Endothelial cell of umbilical vein (primary cell): ENCODE data around the gene LENG8. TPM values are rescaled to one million over a fixed set of nuclear protein-coding genes. Genes with fewer than 3 reads are reported as not detected.

ENCODE experiments used
- BruUV-seq: library from RNA; stranded (reverse); fragments of 400-500 nt; replicated peaks from 2 replicates; lab custom pipeline; 2021; lab: Mats Ljungman, UMichigan
- CTCF ChIA-PET: fragments of 300-600, 350-600 bp; sonication (Branson Sonifier 250); formaldehyde crosslinking; loops from one replicate; lab custom pipeline; 2021; ENCODE audit warnings: antibody characterized with exemption, inconsistent platforms; lab: Charles Lee
- POLR2A ChIA-PET: fragments of 300-600, 350-600 bp; sonication (Branson Sonifier 250); formaldehyde crosslinking; loops from one replicate; lab custom pipeline; 2021; ENCODE audit warnings: antibody characterized with exemption, inconsistent platforms; lab: Charles Lee
- DNase-seq: peaks from one replicate; pipeline ENCODE4 v3.0.0-alpha.2; 2011; ENCODE audit warnings: low read depth, low spot score
- FAIRE-seq: peaks from 2 replicates; lab custom pipeline; 2011; peaks lifted over from hg19 to GRCh38; lab: Jason Lieb, UNC
- H2AFZ ChIP-seq: 2 replicates; pipeline ENCODE4 v1.6.0; 2012; ENCODE audit warnings: low read depth, low read length, control low read depth, inconsistent platforms
- H3K27ac ChIP-seq: 2 replicates; pipeline ENCODE4 v1.5.1; 2011; ENCODE audit warnings: low read depth, mild to moderate bottlenecking, control low read depth, low read length, moderate library complexity; ENCODE audit not compliant: insufficient read depth
- H3K27me3 ChIP-seq, 2 experiments: 2 replicates each; pipeline versions ENCODE4 v1.6.0 to v1.6.1; 2011; ENCODE audit warnings: low read length in 2 of 2, mixed read lengths in 1 of 2; ENCODE audit not compliant: control insufficient read depth in 2 of 2, insufficient read depth in 2 of 2
- H3K36me3 ChIP-seq, 2 experiments: 2 replicates in 1 of 2; 3 replicates in 1 of 2; pipeline ENCODE4 v1.5.1; 2011; ENCODE audit warnings: low read length in 2 of 2, mild to moderate bottlenecking in 1 of 2, moderate library complexity in 1 of 2; ENCODE audit not compliant: control insufficient read depth in 2 of 2, insufficient read depth in 2 of 2; ENCODE audit errors: extremely low read depth in 1 of 2
- H3K4me1 ChIP-seq: 3 replicates; pipeline ENCODE4 v1.5.1; 2011; ENCODE audit warnings: mild to moderate bottlenecking, low read length; ENCODE audit not compliant: control insufficient read depth, insufficient read depth; ENCODE audit errors: extremely low read depth
- H3K4me2 ChIP-seq: 2 replicates; pipeline ENCODE4 v1.6.1; 2011; ENCODE audit warnings: low read length, control low read depth, mixed read lengths; ENCODE audit not compliant: insufficient read depth
- H3K4me3 ChIP-seq, 3 experiments: fragments of 200-600 bp in 1 of 3; sonication (generic), shearing (Covaris generic) in 1 of 3; replicated peaks in 1 of 3; 2 replicates each; pipeline ENCODE4 v1.5.1; 2011 to 2016; ENCODE audit warnings: control low read depth in 3 of 3, low read length in 3 of 3, mild to moderate bottlenecking in 2 of 3, inconsistent platforms in 1 of 3, low read depth in 1 of 3, moderate library complexity in 1 of 3; ENCODE audit not compliant: insufficient read depth in 1 of 3
- H3K79me2 ChIP-seq: 2 replicates; pipeline ENCODE4 v1.6.0; 2012; ENCODE audit warnings: low read length, inconsistent platforms; ENCODE audit not compliant: control insufficient read depth, insufficient read depth
- H3K9ac ChIP-seq: replicated peaks from 2 replicates; pipeline ENCODE3; 2011; ENCODE audit warnings: low read length, control low read depth; ENCODE audit not compliant: insufficient read depth; ENCODE audit errors: extremely low read depth
- H3K9me1 ChIP-seq: replicated peaks from 3 replicates; pipeline ENCODE4 v1.6.0; 2011; ENCODE audit warnings: mild to moderate bottlenecking, low read length; ENCODE audit not compliant: control insufficient read depth, insufficient read depth; ENCODE audit errors: extremely low read depth
- H3K9me3 ChIP-seq: replicated peaks from 2 replicates; pipeline ENCODE4 v1.5.1; 2012; ENCODE audit warnings: low read length, inconsistent platforms; ENCODE audit not compliant: control insufficient read depth, insufficient read depth
- H4K20me1 ChIP-seq: replicated peaks from 2 replicates; pipeline ENCODE3; 2011; ENCODE audit warnings: mild to moderate bottlenecking, low read length; ENCODE audit not compliant: control insufficient read depth, insufficient read depth; ENCODE audit errors: extremely low read depth
- EZH2 ChIP-seq: IDR thresholded peaks from 2 replicates; pipeline ENCODE4 v1.6.1; 2012; ENCODE audit warnings: borderline replicate concordance, low read depth, mild to moderate bottlenecking, moderate library complexity, low read length, inconsistent platforms; ENCODE audit not compliant: severe bottlenecking
- FOS ChIP-seq: IDR thresholded peaks from 2 replicates; pipeline ENCODE4 v1.6.1; 2011; ENCODE audit warnings: mild to moderate bottlenecking, low read length, moderate library complexity, borderline replicate concordance; ENCODE audit not compliant: insufficient read depth
- GATA2 ChIP-seq: IDR thresholded peaks from 2 replicates; pipeline ENCODE4 v1.7.0; 2011; ENCODE audit warnings: low read depth, mild to moderate bottlenecking, moderate library complexity, mixed read lengths, low read length; ENCODE audit not compliant: insufficient read length, insufficient read depth
- JUN ChIP-seq: IDR thresholded peaks from 2 replicates; pipeline ENCODE4 v1.6.1; 2011; ENCODE audit warnings: borderline replicate concordance, low read depth; ENCODE audit not compliant: insufficient read length, insufficient read depth
- MYC ChIP-seq: IDR thresholded peaks from one replicate; pipeline ENCODE4 v1.6.1; 2011; ENCODE audit warnings: mild to moderate bottlenecking, low read depth, low read length
- POLR2A ChIP-seq: IDR thresholded peaks from 2 replicates; pipeline ENCODE4 v1.6.1; 2012; ENCODE audit warnings: low read depth, mild to moderate bottlenecking, control low read depth, low read length
- POLR2AphosphoS5 ChIP-seq: IDR thresholded peaks from 2 replicates; pipeline ENCODE4 v1.6.1; 2012; ENCODE audit warnings: low read depth, mild to moderate bottlenecking, control low read depth, low read length, moderate library complexity; ENCODE audit not compliant: insufficient read depth
- dilution Hi-C: fragments of 300-500 bp; cut with MboI; formaldehyde crosslinking; loops from one replicate; pipeline ENCODE4 v1.15.0; 2019; ENCODE audit warnings: low sequenced_read_pairs; ENCODE audit not compliant: extremely low pct_ligation_motif_present
- intact Hi-C: fragments of 100-400 bp; cut with micrococcal nuclease; formaldehyde crosslinking; loops from one replicate; pipeline ENCODE4 v1.10.0; 2022
- polyA plus RNA-seq, 4 experiments: library from polyadenylated mRNA; depleted of rRNA in 3 of 4; stranded (reverse) in 3 of 4; unstranded in 1 of 4; fragments of >200 nt; gene quantifications; 2 replicates each; pipeline versions ENCODE4 v1.2.1 to v1.2.3, GENCODE V29; 2011 to 2012; ENCODE audit warnings: missing spikeins in 1 of 4
- total RNA-seq: library from RNA; stranded (reverse); gene quantifications from 2 replicates; pipeline ENCODE4 v1.2.3, GENCODE V29; 2021
- TF ChIP-seq, protein P1 (sequence below): IDR thresholded peaks from 2 replicates; pipeline ENCODE4 v1.6.1; 2011; ENCODE audit not compliant: insufficient read depth, insufficient read length
- TF ChIP-seq, protein P2 (sequence below), 2 donors: IDR thresholded peaks; 1 replicate in 1 of 2; 2 replicates in 1 of 2; pipeline ENCODE4 v1.5.1; 2011; ENCODE audit warnings: low read length in 2 of 2, mild to moderate bottlenecking in 2 of 2, moderate library complexity in 2 of 2, control low read depth in 1 of 2, inconsistent platforms in 1 of 2, low read depth in 1 of 2; ENCODE audit not compliant: insufficient read depth in 1 of 2; ENCODE audit errors: extremely low read depth in 1 of 2

Gene LENG8
- total and polyA plus RNA-seq, 2 donors (not counting 3 experiments of a cell fraction or from before 2014, with no cell fraction given): 130 to 218 TPM

- FAIRE-seq (no peak), DNase-seq (no peak)
- Histone ChIP-seq H3K4me1 (peaks cover 14% of the 10 kb centered on the region), H3K4me2 (no peak overlapping the region), H3K9me3 (no peaks in the 10 kb centered on the region), H3K9me1 (no peaks in the 10 kb centered on the region), H2AFZ (no peak overlapping the region), H3K27ac (no peak overlapping the region), H4K20me1 (peaks cover 9% of the 10 kb centered on the region), H3K4me3 (no peak overlapping the region), H3K36me3 (peaks cover 58 to 88% of the 10 kb centered on the region in 2 experiments), H3K79me2 (peaks cover 90% of the 10 kb centered on the region), H3K9ac (no peak overlapping the region), H3K27me3 (no peaks in the 10 kb centered on the region)
- CTCF ChIA-PET: no interaction called here
- no peak for TF ChIP-seq GATA2
- no peak for TF ChIP-seq FOS
- no peak for TF ChIP-seq MYC
- no peak for TF ChIP-seq EZH2
- no peak for TF ChIP-seq POLR2AphosphoS5
- TF ChIP-seq, protein P1, sequence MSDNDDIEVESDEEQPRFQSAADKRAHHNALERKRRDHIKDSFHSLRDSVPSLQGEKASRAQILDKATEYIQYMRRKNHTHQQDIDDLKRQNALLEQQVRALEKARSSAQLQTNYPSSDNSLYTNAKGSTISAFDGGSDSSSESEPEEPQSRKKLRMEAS: no peak
- TF ChIP-seq JUN: no peak
- TF ChIP-seq, protein P2, sequence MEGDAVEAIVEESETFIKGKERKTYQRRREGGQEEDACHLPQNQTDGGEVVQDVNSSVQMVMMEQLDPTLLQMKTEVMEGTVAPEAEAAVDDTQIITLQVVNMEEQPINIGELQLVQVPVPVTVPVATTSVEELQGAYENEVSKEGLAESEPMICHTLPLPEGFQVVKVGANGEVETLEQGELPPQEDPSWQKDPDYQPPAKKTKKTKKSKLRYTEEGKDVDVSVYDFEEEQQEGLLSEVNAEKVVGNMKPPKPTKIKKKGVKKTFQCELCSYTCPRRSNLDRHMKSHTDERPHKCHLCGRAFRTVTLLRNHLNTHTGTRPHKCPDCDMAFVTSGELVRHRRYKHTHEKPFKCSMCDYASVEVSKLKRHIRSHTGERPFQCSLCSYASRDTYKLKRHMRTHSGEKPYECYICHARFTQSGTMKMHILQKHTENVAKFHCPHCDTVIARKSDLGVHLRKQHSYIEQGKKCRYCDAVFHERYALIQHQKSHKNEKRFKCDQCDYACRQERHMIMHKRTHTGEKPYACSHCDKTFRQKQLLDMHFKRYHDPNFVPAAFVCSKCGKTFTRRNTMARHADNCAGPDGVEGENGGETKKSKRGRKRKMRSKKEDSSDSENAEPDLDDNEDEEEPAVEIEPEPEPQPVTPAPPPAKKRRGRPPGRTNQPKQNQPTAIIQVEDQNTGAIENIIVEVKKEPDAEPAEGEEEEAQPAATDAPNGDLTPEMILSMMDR (IDR thresholded peaks at IDR 0.05; ENCODE audit: extremely low read depth in 1 of 2, insufficient read depth in 1 of 2, low read depth in 1 of 2, low read length in 2 of 2): no peak
- TF ChIP-seq POLR2A: no peak
- intact Hi-C loops (loop anchor here (5.0 kb wide), 1 partner anchor 293 kb away; no protein-coding TSS in a partner anchor), dilution Hi-C loops (no loop called here)
- no TSS peak for BruUV-seq
- POLR2A ChIA-PET: interaction anchor here (0.6 kb wide), 1 partner anchor 18 kb away, joined by 3 read pairs; the partner anchor contains the start of gene CDC42EP5
Measured at GRCh38 chr19:54454781-54455675, 6.0 kb downstream of the LENG8 start.
